HL-60 (cell line): Measurements from ENCODE around the gene TRAPPC3L.

Experiments
- SPI1 ChIP-seq: IDR thresholded peaks from 2 replicates; pipeline ENCODE4 v1.6.1; 2012; ENCODE audit warnings: low read depth, mild to moderate bottlenecking, borderline replicate concordance
- TF ChIP-seq, protein P1 (sequence below): IDR thresholded peaks from 2 replicates; pipeline ENCODE4 v1.6.1; 2012; ENCODE audit warnings: low read depth; ENCODE audit not compliant: insufficient replicate concordance
- TF ChIP-seq, protein P2 (sequence below): IDR thresholded peaks from one replicate; pipeline ENCODE4 v1.5.1; 2011; ENCODE audit warnings: low read length, control low read depth, inconsistent platforms; ENCODE audit not compliant: insufficient read depth

DNA sequence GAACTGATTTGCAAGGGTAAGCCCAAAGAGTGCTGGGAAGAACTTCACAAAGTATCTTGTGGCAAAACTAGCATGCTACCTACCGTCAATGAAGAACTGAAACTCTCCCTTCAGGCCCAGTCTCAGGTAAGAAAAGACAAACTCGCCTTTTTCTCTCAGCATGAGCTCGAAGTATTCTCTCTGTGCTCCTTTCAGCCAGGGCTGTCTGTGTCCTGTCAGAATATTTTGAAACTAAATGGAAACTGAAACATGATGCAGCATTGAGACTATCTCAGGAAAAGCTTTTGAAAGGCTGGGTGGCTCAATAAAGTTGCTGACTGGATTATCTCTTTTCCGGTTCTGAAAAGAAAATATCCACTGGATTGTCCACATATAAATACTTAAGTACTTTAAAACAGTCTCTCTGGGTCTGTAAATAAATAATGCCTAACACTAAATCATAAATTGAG lies 33.3 kb downstream of the TRAPPC3L start:
- TF ChIP-seq, protein P1, sequence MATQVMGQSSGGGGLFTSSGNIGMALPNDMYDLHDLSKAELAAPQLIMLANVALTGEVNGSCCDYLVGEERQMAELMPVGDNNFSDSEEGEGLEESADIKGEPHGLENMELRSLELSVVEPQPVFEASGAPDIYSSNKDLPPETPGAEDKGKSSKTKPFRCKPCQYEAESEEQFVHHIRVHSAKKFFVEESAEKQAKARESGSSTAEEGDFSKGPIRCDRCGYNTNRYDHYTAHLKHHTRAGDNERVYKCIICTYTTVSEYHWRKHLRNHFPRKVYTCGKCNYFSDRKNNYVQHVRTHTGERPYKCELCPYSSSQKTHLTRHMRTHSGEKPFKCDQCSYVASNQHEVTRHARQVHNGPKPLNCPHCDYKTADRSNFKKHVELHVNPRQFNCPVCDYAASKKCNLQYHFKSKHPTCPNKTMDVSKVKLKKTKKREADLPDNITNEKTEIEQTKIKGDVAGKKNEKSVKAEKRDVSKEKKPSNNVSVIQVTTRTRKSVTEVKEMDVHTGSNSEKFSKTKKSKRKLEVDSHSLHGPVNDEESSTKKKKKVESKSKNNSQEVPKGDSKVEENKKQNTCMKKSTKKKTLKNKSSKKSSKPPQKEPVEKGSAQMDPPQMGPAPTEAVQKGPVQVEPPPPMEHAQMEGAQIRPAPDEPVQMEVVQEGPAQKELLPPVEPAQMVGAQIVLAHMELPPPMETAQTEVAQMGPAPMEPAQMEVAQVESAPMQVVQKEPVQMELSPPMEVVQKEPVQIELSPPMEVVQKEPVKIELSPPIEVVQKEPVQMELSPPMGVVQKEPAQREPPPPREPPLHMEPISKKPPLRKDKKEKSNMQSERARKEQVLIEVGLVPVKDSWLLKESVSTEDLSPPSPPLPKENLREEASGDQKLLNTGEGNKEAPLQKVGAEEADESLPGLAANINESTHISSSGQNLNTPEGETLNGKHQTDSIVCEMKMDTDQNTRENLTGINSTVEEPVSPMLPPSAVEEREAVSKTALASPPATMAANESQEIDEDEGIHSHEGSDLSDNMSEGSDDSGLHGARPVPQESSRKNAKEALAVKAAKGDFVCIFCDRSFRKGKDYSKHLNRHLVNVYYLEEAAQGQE: no peak
- TF ChIP-seq, protein P2, sequence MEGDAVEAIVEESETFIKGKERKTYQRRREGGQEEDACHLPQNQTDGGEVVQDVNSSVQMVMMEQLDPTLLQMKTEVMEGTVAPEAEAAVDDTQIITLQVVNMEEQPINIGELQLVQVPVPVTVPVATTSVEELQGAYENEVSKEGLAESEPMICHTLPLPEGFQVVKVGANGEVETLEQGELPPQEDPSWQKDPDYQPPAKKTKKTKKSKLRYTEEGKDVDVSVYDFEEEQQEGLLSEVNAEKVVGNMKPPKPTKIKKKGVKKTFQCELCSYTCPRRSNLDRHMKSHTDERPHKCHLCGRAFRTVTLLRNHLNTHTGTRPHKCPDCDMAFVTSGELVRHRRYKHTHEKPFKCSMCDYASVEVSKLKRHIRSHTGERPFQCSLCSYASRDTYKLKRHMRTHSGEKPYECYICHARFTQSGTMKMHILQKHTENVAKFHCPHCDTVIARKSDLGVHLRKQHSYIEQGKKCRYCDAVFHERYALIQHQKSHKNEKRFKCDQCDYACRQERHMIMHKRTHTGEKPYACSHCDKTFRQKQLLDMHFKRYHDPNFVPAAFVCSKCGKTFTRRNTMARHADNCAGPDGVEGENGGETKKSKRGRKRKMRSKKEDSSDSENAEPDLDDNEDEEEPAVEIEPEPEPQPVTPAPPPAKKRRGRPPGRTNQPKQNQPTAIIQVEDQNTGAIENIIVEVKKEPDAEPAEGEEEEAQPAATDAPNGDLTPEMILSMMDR: no peak
- no peak for TF ChIP-seq SPI1
